ENCODE results near the gene SLC25A38.
"Not testable (repeated sequence)": the region's sequence is repeated elsewhere in the genome, so short reads cannot be mapped to it uniquely, and the experiment has no call there.

SLC25A38 gene

DNA sequence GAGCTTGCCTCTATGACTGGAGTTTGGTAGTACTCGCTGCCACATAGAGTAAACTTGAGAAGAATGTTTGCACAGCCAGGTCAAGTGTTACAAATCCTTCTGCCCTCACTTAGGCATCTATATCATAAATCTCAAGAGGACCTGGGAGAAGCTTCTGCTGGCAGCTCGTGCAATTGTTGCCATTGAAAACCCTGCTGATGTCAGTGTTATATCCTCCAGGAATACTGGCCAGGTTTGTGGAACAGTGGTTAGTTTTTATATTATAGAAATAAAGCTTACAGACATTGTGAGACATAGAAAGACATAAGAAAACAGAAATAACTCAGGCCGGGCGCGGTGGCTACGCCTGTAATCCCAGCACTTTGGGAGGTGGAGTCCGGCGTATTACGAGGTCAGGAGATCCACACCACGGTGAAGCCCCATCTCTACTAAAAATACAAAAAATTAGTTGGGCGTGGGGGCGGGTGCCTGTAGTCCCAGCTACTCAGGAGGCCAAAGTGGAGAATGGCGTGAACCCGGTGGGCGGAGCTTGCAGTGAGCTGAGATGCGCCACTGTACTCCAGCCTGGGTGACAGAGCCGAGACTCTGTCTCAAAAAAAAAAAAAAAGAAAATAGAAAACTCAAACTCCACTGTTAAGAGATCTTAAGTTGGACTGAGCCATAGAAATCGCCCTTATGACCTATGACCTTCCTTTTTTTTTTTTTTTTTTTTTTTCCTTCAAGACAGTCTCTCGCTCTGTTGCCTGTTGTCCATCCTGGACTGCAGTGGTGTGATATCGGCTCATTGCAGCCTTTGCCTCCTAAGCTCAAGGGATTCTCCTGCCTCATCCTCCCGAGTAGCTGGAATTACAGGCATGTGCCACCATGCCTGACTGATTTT, 25.6 kb downstream of the SLC25A38 start:
- no peak for DNase-seq

DNA sequence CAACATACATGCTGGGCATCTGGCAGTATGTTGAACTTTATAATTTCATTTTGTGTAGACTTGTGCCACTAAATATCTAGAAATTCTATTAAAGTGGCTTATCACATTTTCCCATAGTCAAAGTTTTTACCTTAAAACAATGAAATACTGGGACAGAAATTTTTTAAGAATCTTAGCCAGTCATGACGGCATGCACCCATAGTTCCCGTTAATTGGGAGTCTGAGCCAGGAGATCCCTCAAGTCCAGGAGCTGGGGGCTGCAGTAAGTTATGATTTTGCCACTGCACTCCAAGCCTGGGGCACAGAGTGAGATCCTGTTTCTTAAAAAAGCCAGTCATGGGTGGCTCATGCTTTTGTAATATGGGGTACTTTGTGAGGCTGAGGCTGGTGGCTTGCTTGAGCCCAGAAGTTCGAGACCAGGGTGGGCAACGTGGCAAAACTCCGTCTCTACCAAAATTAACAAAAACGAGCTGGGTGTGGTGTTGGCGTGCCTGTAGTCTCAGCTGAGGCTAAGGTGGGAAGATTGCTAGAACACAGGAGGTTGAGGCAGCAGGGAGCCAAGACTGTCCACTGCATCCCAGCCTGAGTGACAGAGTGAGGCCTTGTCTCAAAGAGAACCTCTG, 26.5 kb downstream of the SLC25A38 start:
- no peak for DNase-seq

DNA sequence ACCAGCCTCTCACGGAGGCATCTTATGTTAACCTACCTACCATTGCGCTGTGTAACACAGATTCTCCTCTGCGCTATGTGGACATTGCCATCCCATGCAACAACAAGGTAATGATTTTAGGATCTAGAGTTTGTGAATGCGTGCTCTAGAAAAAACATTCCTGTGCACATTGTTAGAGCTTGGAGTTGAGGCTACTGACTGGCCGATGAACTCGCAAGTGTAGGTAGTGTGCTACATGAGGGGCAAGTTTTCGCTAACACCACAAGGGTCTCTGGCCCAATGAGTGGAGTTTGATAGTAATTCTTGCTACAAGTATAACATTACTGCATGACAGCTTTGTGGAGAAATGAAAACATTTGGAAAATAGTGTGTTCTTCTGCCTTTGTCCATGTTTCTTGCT, 27.7 kb downstream of the SLC25A38 start:
- no peak for DNase-seq

DNA sequence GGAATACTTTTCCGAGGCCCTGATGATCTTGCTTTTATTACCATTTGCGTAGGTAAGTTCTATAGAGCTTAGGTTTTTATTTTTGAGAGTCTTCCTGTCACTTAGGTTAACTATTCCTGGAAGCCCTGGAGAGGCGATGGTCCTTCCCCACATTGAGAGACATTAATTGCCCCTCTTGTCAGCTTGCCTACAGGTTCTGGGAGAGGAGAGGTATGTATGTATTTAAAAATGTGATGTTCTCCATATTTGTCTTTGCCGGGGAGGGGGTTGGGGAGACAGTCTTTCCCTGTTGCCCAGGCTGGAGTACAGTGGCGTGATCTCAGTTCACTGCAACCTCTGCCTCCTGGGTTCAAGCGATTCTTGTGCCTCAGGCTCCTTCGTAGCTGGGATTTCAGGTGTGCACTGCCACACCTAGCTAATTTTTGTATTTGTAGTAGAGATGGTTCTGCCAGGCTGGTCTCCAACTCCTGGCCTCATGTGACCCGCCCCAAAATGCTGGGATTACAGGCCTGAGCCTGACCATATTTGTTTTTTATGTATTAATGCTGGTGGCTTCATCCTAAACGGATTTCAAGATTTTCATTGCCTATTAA, 29.6 kb downstream of the SLC25A38 start:
- no peak for DNase-seq

DNA sequence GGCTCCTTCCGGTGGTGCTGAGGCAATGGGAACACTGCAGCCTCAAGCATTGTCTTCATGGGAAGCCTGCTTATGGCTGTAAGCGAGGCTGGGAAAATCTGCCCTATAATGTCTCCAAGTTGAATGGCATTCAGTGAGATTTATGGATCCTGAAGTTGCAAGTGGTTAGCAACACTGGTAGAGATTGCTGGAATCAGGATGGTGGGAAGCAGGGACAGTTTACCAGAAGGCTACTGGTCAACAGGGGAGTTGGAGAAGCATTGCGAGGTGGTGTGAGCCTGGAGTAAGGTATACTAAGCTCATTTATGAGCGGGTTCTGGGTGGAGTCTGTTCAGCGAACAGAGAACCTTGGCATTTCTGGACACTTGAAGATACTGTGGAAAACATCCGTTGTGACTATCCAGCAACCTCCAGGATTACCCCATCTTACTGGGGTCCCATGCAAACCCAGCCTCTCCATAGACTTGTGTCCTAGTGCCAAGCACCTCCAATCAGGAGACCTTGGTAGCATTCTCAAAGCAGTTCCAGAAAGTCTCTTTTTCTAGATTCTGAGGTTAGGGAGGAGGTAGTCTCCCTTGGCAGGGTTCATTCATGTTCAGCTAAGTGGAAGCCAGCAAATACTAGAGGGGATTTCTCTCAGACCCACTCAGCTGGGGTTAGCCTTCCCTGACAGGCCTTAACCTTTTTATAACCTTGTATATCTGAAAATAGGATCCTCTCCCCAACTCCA, 30.7 kb downstream of the SLC25A38 start:
- DNase-seq = no peak

- DNase-seq = no peak
These were observed 31.3 kb downstream of the SLC25A38 start for GRCh38 chr3:39414421-39414907.

DNA sequence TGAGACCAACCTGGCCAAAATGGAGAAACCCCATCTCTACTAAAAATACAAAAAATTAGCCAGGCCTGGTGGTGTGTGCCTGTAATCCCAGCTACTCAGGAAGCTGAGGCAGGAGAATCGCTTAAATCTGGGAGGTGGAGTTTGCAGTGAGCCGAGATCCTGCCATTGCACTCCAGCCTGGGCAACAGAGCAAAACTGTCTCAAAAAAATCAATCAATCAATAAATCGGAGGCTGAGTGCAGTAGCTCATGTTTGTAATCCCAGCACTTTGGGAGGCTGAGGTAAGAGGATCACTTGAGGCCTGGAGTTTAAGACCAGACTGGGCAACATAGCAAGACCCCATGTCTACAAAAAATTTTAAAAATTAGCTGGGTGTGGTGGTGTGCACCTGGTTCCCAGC, 32.1 kb downstream of the SLC25A38 start:
- not testable (repeated sequence) for DNase-seq

DNA sequence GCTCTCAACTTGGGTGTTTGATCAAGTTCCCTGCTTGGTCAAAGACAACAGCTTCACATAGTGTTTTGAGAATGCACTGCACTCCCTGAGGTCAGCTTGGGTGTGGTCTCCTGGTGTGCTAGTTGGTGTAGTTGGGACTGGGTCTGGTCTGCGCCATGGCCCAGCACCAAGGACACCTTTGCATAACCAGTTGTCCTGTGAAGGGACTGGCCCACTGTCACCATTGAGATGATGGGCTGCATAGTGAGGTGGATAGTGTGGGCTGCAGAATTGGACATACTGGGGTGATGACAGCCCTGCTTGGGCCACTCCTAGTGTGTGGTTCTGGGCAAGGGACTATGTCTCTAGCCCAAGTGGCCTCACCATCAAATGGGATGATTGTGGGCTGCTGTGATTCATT, 32.8 kb downstream of the SLC25A38 start:
- DNase-seq = no peak

DNA sequence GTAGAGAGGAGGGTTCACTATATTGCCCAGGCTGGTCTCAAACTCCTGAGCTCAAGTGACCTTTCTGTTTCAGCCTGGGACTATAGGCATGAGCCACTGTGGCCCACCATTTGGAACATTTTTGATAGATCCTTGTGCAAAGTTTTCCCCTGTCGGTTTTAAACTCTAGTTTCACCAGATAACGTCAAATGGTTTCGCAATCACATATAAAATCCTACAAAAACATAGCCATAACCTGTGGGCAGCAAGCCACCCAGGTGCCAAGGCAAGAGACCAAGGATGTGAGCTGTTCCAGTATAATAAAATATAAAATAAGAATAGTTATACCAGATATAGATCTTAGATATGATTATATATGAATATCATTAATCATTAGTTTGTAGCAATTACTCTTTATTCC, 33.8 kb downstream of the SLC25A38 start:
- DNase-seq = not testable (repeated sequence)

DNA sequence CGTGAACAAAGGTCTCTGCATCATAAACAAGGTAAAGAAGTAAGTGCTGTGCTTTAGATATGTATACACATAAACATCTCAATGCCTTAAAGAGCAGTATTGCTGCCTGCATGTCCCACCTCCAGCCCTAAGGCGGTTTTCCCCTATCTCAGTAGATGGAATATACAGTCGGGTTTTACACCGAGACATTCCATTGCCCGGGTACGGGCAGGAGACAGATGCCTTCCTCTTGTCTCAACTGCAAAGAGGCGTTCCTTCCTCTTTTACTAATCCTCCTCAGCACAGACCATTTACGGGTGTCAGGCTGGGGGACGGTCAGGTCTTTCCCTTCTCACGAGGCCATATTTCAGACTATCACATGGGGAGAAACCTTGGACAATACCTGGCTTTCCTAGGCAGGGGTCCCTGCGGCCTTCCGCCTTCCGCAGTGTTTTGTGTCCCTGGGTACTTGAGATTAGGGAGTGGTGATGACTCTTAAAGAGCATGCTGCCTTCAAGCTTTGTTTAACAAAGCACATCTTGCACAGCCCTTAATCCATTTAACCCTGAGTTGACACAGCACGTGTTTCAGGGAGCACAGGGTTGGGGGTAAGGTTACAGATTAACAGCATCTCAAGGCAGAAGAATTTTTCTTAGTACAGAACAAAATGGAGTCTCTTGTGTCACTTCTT, 35.5 kb downstream of the SLC25A38 start:
- DNase-seq = not testable (repeated sequence)

DNA sequence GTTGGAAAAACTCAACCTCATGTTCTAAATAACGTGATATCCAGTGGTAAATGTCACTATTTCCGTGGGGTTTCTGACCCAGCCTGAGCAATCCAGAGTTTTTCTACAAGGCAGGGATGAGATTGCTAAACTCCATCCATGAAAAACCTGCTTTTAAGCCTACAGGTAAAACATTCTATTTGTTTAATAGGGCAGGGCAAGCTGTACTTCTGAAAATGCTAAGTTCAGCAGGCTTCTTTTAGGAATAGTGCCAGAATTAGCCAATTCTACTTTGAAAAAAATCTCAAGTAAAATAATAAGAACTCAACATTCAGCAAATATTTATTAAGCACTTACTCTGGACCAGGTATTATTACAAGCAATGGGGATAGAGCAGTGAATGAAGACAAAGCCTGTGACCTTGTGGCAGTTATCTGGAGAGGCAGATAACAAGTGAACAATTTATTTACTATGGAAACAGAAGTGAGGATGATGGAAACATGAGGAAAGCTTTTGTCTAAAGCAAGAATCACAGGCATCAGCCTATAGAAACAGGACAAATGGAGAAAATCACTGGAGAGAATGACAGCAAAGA, 36.7 kb downstream of the SLC25A38 start:
- no peak for DNase-seq

GRCh38 chr3:39420543-39420942, 37.4 kb downstream of the SLC25A38 start:
- DNase-seq = no peak

- DNase-seq = no peak
These were observed 40.3 kb downstream of the SLC25A38 start for GRCh38 chr3:39423436-39423970.

DNA sequence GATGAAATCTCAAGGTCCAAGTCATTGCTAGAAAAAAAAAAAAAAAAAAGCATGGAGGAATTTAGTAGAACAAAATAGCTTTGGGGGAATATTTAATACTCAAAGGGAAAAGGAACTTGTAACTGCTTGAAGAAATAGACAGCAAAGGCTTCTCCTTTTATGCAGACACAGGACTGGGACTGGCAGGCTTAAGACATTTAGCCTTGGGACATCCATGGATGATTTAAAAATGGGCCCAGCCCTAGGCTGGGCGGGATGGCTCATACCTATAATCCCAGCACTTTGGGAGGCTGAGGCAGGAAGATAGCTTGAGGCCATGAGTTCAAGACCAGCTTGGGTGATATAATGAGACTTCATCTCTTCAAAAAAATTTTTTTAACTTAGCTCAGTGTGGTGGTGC, 43.1 kb downstream of the SLC25A38 start:
- DNase-seq = no peak

- no peak for DNase-seq
These were observed 44.3 kb downstream of the SLC25A38 start for GRCh38 chr3:39427506-39427905.

DNA sequence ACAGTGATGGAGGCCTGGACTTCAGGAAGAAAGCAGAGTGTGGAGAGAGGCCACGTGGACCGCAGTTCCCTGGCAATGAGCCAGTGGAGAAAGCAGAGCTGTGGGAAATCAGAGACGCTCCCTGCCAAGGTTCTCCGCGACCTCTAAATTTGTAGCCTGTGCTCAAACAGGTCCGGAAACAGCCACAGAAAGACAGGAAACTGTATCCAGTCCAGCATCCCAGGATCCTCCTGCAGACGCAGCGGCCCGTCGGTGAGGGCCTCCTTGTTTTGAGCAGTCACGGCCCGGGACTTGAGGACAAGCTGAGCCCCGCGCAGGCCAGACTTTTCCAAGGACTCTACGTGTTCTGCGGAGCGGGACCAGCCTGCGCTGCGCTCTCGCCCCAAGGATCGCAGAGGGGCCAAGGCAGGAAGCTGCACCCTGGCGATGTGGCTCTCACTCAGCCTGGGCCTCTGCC, 45.6 kb downstream of the SLC25A38 start:
- peak; percentile 25 for DNase-seq

GRCh38 chr3:39429466-39429865, 46.3 kb downstream of the SLC25A38 start:
- no peak for DNase-seq

DNA sequence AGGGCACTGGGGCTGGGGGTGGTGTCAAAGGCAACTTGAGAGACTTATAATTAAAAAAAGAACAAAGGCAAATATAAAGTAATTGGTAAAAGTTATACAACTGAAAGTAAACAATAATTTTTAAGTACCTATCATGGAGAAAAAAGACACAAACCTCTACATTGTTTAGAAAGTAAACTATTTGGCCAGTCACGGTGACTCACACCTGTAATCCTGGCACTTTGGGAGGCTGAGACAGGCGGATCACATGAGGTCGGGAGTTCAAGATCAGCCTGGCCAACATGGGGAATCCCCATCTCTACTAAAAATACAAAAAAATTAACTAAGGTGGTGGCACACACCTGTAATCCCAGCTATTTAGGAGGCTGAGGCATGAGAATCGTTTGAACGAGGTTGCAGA, 49.2 kb downstream of the SLC25A38 start:
- DNase-seq = no peak

DNA sequence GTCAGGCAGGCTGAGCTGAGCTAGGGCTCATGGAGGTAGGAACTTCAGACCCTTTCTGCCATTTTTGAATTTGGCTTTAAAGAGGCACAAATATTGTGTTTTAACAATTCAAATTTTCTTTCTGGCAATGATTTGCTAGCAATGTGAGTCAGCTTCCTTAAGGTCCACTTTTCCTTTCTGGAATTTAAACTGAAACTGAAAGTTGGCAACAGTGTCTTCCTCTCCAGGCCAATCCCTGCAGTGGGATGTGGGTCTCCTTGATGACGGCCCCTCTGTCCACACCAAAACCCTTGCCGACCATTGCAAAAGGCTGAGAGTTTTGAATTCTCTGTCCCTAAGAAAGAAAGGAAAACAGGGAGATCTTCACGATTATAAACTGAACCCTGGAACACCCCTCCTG, 50.5 kb downstream of the SLC25A38 start:
- no peak for DNase-seq

GRCh38 chr3:39434574-39434973, 51.4 kb downstream of the SLC25A38 start:
- DNase-seq = no peak

DNA sequence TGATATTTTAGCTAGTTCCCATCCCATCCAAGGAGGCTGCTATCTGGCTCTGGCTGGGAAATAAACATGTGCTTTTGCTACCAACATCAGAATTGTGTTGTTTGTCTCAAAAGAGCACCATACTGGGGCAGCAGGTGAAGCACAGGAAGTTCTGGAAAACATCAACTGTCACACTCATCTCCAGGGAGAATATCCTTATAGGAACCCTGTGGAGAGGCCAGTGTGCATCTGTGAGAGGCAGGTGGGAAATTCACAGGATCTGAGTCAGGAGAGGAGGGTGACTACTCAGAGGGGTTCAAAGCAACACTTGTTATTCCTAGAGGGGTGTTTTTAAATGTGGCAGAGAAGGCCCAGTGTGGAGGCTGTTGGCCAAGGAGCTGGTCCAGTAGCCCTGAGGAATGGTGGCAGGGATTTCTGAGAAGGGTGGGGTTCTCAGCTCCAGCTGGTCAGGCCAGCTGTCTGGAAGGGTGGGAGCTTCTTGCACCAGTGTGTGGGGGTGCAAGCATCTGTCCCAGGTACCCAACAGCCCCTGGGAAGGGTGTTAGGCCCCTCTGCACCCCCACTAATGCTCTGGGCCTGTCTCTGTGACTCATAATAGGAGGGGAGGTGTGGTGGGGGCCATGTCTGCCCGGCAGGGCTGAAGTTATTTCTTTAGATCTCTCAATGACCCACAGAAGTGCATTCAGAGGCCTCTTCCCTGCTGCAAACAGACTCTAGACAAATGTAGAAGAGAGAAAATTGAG, 52.0 kb downstream of the SLC25A38 start:
- DNase-seq = peak; percentile 33
